Heart left ventricle (tissue), 16 donors: Measurements from ENCODE around the gene STK33. TPM values are rescaled to one million over a fixed set of nuclear protein-coding genes. Genes with fewer than 3 reads are reported as not detected.

ENCODE experiments used
- ATAC-seq, 4 donors: fragments of 200-7000 bp; cut with Tn5 transposase; one replicate each; pipeline ENCODE4 v1.9.1; 2020 to 2022; ENCODE audit warnings: moderate library complexity in 4 of 4, mild to moderate bottlenecking in 3 of 4, moderate number of reproducible peaks in 1 of 4
- DNase-seq, 5 donors: peaks; one replicate each; pipeline ENCODE4 v3.0.0-alpha.2; 2020
- H3K27ac ChIP-seq, 12 donors: fragments of 200-600 bp; sonication (generic) in 4 of 12; one replicate each; pipeline versions ENCODE4 v1.5.0 to v1.8.0; 2016 to 2022; ENCODE audit warnings: mild to moderate bottlenecking in 2 of 12
- H3K27me3 ChIP-seq, 9 donors: fragments of 200-600 bp; sonication (generic) in 2 of 9; one replicate each; pipeline versions ENCODE4 v1.5.1 to v1.8.0; 2016 to 2022; ENCODE audit warnings: mild to moderate bottlenecking in 3 of 9
- H3K36me3 ChIP-seq, 9 donors: fragments of 200-600 bp; sonication (generic) in 2 of 9; one replicate each; pipeline versions ENCODE4 v1.5.0 to v1.8.0; 2018 to 2022; ENCODE audit warnings: mild to moderate bottlenecking in 2 of 9
- H3K4me1 ChIP-seq, 12 donors: fragments of 200-600 bp; sonication (generic) in 4 of 12; one replicate each; pipeline versions ENCODE4 v1.5.0 to v1.8.0; 2016 to 2022; ENCODE audit warnings: mild to moderate bottlenecking in 3 of 12
- H3K4me3 ChIP-seq, 12 donors: fragments of 200-600 bp; sonication (generic) in 4 of 12; one replicate each; pipeline versions ENCODE4 v1.5.0 to v1.8.0; 2017 to 2022; ENCODE audit warnings: mild to moderate bottlenecking in 9 of 12, moderate library complexity in 4 of 12
- H3K9me3 ChIP-seq, 12 donors: fragments of 200-600 bp; sonication (generic) in 4 of 12; one replicate each; pipeline versions ENCODE4 v1.5.0 to v1.8.0; 2016 to 2022; ENCODE audit warnings: mild to moderate bottlenecking in 1 of 12
- POLR2A ChIP-seq, 2 donors: fragments of 450-650 bp; IDR thresholded peaks; one replicate each; pipeline ENCODE4 v1.6.1; 2017; ENCODE audit warnings: antibody characterized with exemption in 2 of 2, mild to moderate bottlenecking in 2 of 2, moderate library complexity in 2 of 2
- whole genome bisulfite sequencing, 4 donors: extraction: QIAGEN DNeasy Blood & Tissue Kit in 2 of 4; methylation state at CpG; one replicate each; pipeline versions ENCODE4 v1.1.5 to v1.1.7; 2013 to 2018; 5-methylcytosine and 5-hydroxymethylcytosine counted together
- intact Hi-C, 10 donors: fragments of 100-400 bp; cut with DNase I; formaldehyde crosslinking; loops; one replicate each; pipeline versions ENCODE4 v1.11.1 to v1.14.2; 2022
- polyA plus RNA-seq, 2 donors: library from polyadenylated mRNA; stranded (reverse); fragments of 200-250 nt; gene quantifications; one replicate each; pipeline ENCODE4 v1.2.3, GENCODE V29; 2013
- total RNA-seq, 9 donors: library from RNA; depleted of rRNA in 2 of 9; stranded (reverse); fragments of >200 nt in 2 of 9; fragmentation: NEBNext Ultra II Directional in 3 of 9; extraction: Animal tissue kit (Norgen Biotek cat#: 25700) in 3 of 9; gene quantifications; one replicate each; pipeline versions ENCODE4 v1.1.0 to v1.2.4, GENCODE V29; 2016 to 2023
- TF ChIP-seq, protein P1 (sequence below), 12 donors: fragments of 200-600 bp; sonication (generic) in 4 of 12; IDR thresholded peaks; one replicate each; pipeline versions ENCODE4 v1.5.0 to v1.8.0; 2018 to 2022; ENCODE audit warnings: antibody characterized with exemption in 12 of 12, mild to moderate bottlenecking in 5 of 12
- donor health status: ischemic (EF 13 %, LVEDD 7.1; RV severe dilation, severe dysfunction).
- donor health status: healthy with polysubstance abuse.
- donor health status: DM: no; HTN: yes; CAD: no.
- donor health status: DM: no; HTN: no; CAD: no.
- donor health status: ischemic (EF 25% LVEDD 6.9; RV normal size, moderate dysfunction).
- donor health status: ischemic (EF 25% LVEDD 5.7; RV mildly dilated, moderate dysfunction).
- donor health status: healthy.
- donor health status: DM: yes; HTN: yes; CAD: no.
- donor health status: ischemic (EF 35%, LVEDD 5.7; RV mildly dilated, moderate dysfunction).
- donor health status: nonischemic (EF 11% LVEDD 7.7; RV severe dilation, severe dysfunction).
- donor health status: DM: yes; HTN: yes; CAD: no.
- donor health status: PGD.
- donor health status: ischemic (EF 29% LVEDD 5.4; RV normal size, mild dysfunction).
- donor health status: nonischemic (EF 23%, LVEDD 6.1; RV moderate dilation, normal function).

STK33 gene
- total and polyA plus RNA-seq, 11 donors: 9.9 to 41.5 (median 25.3) TPM

DNA sequence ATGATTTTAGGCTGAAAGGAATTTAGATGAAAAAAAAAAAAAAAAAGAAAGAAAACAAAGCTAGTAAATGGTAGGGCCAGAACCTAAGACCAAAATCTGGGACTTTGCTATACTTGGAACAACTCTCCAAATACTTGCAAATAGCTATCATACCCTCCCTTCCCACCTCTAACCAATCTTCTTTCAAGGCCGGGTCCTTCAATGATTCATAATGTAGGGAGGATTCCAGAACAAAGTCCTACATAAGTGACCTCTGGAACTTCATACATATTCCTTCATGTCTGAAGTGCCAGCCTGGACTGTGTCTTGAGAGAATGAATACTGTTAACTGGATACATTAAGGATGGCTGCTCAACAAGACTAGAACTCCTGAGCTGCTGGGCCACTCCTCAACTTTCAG is 9.9 kb downstream of the STK33 start:
- H3K27ac ChIP-seq: no peak overlapping the region
- no peaks in the 10 kb centered on the region for H3K36me3 ChIP-seq
- TF ChIP-seq, protein P1, sequence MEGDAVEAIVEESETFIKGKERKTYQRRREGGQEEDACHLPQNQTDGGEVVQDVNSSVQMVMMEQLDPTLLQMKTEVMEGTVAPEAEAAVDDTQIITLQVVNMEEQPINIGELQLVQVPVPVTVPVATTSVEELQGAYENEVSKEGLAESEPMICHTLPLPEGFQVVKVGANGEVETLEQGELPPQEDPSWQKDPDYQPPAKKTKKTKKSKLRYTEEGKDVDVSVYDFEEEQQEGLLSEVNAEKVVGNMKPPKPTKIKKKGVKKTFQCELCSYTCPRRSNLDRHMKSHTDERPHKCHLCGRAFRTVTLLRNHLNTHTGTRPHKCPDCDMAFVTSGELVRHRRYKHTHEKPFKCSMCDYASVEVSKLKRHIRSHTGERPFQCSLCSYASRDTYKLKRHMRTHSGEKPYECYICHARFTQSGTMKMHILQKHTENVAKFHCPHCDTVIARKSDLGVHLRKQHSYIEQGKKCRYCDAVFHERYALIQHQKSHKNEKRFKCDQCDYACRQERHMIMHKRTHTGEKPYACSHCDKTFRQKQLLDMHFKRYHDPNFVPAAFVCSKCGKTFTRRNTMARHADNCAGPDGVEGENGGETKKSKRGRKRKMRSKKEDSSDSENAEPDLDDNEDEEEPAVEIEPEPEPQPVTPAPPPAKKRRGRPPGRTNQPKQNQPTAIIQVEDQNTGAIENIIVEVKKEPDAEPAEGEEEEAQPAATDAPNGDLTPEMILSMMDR (IDR thresholded peaks at IDR 0.05): no peak
- TF ChIP-seq POLR2A (IDR thresholded peaks at IDR 0.05): no peak
- 77 to 96% (median 81%) methylated on average over 1 of the region's 1 CpG for WGBS, 4 donors
- ATAC-seq (peak in 1 of 4 donors; percentile 20), DNase-seq (no peak)
- intact Hi-C loops: no loop called here
- H3K4me3 ChIP-seq: no peak overlapping the region
- H3K9me3 ChIP-seq: peaks cover 0 to 15% (median 0%) of the 10 kb centered on the region in 12 donors
- peaks cover 0 to 4% (median 0%) of the 10 kb centered on the region in 12 donors for H3K4me1 ChIP-seq
- peaks cover 0 to 6% (median 0%) of the 10 kb centered on the region in 9 donors for H3K27me3 ChIP-seq

- WGBS, 4 donors: 75 to 86% (median 83%) methylated on average over 3 of the region's 3 CpGs
- H3K9me3 ChIP-seq: peaks cover 0 to 17% (median 7%) of the 10 kb centered on the region in 12 donors
- intact Hi-C loops: no loop called here
- ATAC-seq (no peak), DNase-seq (no peak)
- TF ChIP-seq, protein P1 (IDR thresholded peaks at IDR 0.05): no peak
- TF ChIP-seq POLR2A (IDR thresholded peaks at IDR 0.05): no peak
- no peak overlapping the region for H3K4me3 ChIP-seq
- H3K27ac ChIP-seq: no peak overlapping the region
- peaks cover 0 to 4% (median 0%) of the 10 kb centered on the region in 12 donors for H3K4me1 ChIP-seq
- H3K27me3 ChIP-seq: no peaks in the 10 kb centered on the region
- H3K36me3 ChIP-seq: no peaks in the 10 kb centered on the region
Measured at GRCh38 chr11:8581300-8581699, 12.7 kb downstream of the STK33 start.

GRCh38 chr11:8577791-8578581 is 16.0 kb downstream of the STK33 start:
- DNase-seq: no peak
- ATAC-seq: no peak
- Histone ChIP-seq H3K27ac (no peak overlapping the region), H3K4me3 (no peak overlapping the region), H3K27me3 (no peaks in the 10 kb centered on the region), H3K9me3 (peaks cover 0 to 17% (median 7%) of the 10 kb centered on the region in 12 donors), H3K36me3 (no peaks in the 10 kb centered on the region), H3K4me1 (no peaks in the 10 kb centered on the region)
- intact Hi-C loops: no loop called here
- 95 to 99% (median 98%) methylated on average over 2 of the region's 2 CpGs for WGBS, 4 donors
- TF ChIP-seq POLR2A (IDR thresholded peaks at IDR 0.05): no peak
- TF ChIP-seq, protein P1 (IDR thresholded peaks at IDR 0.05): no peak

DNA sequence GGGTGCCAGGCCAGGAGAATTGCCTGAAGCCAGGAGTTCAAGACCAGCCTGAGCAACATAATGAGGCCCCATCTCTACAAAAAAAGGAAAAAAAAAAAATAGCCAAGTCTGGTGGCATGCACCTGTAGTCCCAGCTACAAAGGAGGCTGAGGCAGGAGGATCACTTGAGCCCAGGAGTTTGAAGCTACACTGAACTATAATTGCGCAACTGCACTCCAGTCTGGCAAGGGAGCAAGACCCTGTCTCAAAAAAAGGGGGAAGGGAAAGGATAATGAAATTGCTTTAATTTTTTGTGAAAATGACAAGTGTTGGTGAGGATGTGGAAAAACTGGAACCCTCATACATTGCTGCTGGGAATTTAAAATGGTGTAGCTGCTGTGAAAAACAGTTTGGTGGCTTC is 19.2 kb downstream of the STK33 start:
- TF ChIP-seq, protein P1 (IDR thresholded peaks at IDR 0.05): no peak
- TF ChIP-seq POLR2A (IDR thresholded peaks at IDR 0.05): no peak
- intact Hi-C loops: no loop called here
- H3K4me1 ChIP-seq: no peaks in the 10 kb centered on the region
- no peak overlapping the region for H3K27ac ChIP-seq
- no peak overlapping the region for H3K4me3 ChIP-seq
- no peaks in the 10 kb centered on the region for H3K36me3 ChIP-seq
- WGBS, 4 donors: 93 to 100% (median 97%) methylated on average over 1 of the region's 1 CpG
- peaks cover 0 to 16% (median 7%) of the 10 kb centered on the region in 12 donors for H3K9me3 ChIP-seq
- no peak for DNase-seq
- no peak for ATAC-seq
- no peaks in the 10 kb centered on the region for H3K27me3 ChIP-seq
